ENCODE data around the gene DEXI. TPM values are rescaled to one million over a fixed set of nuclear protein-coding genes. Genes with fewer than 3 reads are reported as not detected.

The DEXI gene
- total RNA-seq, 1 donor from 2014 or later = 40.8 TPM

DNA sequence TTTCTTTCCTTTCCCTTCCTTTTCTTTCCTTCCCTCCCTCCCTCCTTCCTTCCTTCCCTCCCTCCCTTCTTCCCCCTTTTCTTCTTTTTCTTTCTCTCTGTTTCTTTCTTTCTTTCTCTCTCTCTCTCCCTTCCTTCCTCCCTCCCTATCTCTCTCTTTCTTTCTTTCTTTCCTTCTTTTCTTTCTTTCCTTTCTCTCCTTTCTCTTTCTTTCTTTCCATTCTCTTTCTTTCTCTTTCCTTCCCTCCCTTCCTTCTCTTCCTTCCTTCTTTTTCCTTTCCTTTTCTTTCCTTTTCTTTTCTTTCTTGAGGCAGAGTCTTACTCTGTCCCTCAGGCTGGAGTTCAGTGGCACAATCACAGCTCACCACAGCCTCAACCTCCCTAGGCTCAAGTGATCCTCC lies 31.0 kb downstream of the DEXI start:
- no peak overlapping the region for H3K4me3 Mint-ChIP-seq
- H3K4me1 Mint-ChIP-seq (ENCODE audit: low read depth) = peaks cover 9% of the 10 kb centered on the region
- H3K27ac Mint-ChIP-seq = no peak overlapping the region
- no peaks in the 10 kb centered on the region for H3K9me3 Mint-ChIP-seq
- no peak for DNase-seq (ENCODE audit: low spot score)
- H3K27me3 Mint-ChIP-seq (ENCODE audit: insufficient read depth) = peaks cover 4% of the 10 kb centered on the region
- H3K36me3 Mint-ChIP-seq (ENCODE audit: low read depth) = peaks cover 17% of the 10 kb centered on the region
- intact Hi-C loops (cut with micrococcal nuclease) = loop anchor here (10.0 kb wide), 1 partner anchor 596 kb away; no protein-coding TSS in a partner anchor

DNA sequence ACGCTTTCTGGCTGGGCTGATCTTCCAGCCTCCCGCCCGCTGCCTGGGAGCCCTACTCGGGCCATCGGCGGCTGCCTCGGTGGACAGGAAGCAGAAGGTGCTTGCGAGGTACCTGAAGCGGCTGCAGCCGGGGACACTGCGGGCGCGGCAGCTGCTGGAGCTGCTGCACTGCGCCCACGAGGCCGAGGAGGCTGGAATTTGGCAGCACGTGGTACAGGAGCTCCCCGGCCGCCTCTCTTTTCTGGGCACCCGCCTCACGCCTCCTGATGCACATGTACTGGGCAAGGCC lies 34.6 kb downstream of the DEXI start:
- no peak for DNase-seq (ENCODE audit: low spot score)
- H3K27me3 Mint-ChIP-seq (ENCODE audit: insufficient read depth) = peaks cover 4% of the 10 kb centered on the region
- H3K4me3 Mint-ChIP-seq = no peak overlapping the region
- H3K36me3 Mint-ChIP-seq (ENCODE audit: low read depth) = peaks cover 21% of the 10 kb centered on the region
- no peaks in the 10 kb centered on the region for H3K9me3 Mint-ChIP-seq
- no peaks in the 10 kb centered on the region for H3K4me1 Mint-ChIP-seq (ENCODE audit: low read depth)
- intact Hi-C loops (cut with micrococcal nuclease) = no loop called here
- H3K27ac Mint-ChIP-seq = no peak overlapping the region

DNA sequence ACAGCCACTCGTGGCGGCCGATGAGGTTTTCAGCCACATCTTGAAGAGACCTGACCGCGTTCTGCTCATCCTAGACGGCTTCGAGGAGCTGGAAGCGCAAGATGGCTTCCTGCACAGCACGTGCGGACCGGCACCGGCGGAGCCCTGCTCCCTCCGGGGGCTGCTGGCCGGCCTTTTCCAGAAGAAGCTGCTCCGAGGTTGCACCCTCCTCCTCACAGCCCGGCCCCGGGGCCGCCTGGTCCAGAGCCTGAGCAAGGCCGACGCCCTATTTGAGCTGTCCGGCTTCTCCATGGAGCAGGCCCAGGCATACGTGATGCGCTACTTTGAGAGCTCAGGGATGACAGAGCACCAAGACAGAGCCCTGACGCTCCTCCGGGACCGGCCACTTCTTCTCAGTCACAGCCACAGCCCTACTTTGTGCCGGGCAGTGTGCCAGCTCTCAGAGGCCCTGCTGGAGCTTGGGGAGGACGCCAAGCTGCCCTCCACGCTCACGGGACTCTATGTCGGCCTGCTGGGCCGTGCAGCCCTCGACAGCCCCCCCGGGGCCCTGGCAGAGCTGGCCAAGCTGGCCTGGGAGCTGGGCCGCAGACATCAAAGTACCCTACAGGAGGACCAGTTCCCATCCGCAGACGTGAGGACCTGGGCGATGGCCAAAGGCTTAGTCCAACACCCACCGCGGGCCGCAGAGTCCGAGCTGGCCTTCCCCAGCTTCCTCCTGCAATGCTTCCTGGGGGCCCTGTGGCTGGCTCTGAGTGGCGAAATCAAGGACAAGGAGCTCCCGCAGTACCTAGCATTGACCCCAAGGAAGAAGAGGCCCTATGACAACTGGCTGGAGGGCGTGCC lies 35.1 kb downstream of the DEXI start:
- DNase-seq (ENCODE audit: low spot score) = no peak
- intact Hi-C loops (cut with micrococcal nuclease) = no loop called here
- Mint-ChIP-seq H3K27ac (no peak overlapping the region), H3K4me3 (no peak overlapping the region), H3K27me3 (ENCODE audit: insufficient read depth) (peaks cover 4% of the 10 kb centered on the region), H3K4me1 (ENCODE audit: low read depth) (no peaks in the 10 kb centered on the region), H3K9me3 (no peaks in the 10 kb centered on the region), H3K36me3 (ENCODE audit: low read depth) (peaks cover 23% of the 10 kb centered on the region)

DNA sequence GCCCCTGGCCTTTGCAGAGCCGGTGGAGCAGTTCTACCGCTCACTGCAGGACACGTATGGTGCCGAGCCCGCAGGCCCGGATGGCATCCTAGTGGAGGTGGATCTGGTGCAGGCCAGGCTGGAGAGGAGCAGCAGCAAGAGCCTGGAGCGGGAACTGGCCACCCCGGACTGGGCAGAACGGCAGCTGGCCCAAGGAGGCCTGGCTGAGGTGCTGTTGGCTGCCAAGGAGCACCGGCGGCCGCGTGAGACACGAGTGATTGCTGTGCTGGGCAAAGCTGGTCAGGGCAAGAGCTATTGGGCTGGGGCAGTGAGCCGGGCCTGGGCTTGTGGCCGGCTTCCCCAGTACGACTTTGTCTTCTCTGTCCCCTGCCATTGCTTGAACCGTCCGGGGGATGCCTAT lies 35.8 kb downstream of the DEXI start:
- intact Hi-C loops (cut with micrococcal nuclease) = no loop called here
- H3K4me3 Mint-ChIP-seq = no peak overlapping the region
- DNase-seq (ENCODE audit: low spot score) = no peak
- H3K4me1 Mint-ChIP-seq (ENCODE audit: low read depth) = no peaks in the 10 kb centered on the region
- no peaks in the 10 kb centered on the region for H3K9me3 Mint-ChIP-seq
- no peak overlapping the region for H3K27ac Mint-ChIP-seq
- H3K27me3 Mint-ChIP-seq (ENCODE audit: insufficient read depth) = peaks cover 4% of the 10 kb centered on the region
- H3K36me3 Mint-ChIP-seq (ENCODE audit: low read depth) = peaks cover 23% of the 10 kb centered on the region

DNA sequence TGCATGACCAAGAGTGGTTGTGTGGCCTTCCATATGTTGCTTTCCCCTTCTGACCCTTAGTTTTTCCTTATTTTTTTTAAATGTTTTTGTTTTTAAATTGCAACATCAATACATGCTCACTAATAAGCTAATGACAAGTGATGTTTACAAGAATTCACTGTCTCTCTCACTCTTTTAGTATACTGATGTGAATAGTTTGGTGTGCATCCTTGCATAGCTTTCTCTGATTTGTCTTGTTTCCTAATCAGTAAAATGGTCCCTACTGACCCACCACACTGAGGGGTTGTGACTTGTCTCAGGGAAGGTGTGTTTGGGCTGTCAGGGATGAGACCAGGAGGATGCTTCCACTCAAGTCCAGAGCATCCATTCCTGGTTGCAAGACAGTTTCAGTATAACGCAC lies 39.3 kb downstream of the DEXI start:
- Mint-ChIP-seq H3K27ac (no peak overlapping the region), H3K27me3 (ENCODE audit: insufficient read depth) (no peaks in the 10 kb centered on the region), H3K4me1 (ENCODE audit: low read depth) (no peaks in the 10 kb centered on the region), H3K9me3 (no peaks in the 10 kb centered on the region), H3K4me3 (no peak overlapping the region), H3K36me3 (ENCODE audit: low read depth) (peaks cover 24% of the 10 kb centered on the region)
- intact Hi-C loops (cut with micrococcal nuclease) = no loop called here
- DNase-seq (ENCODE audit: low spot score) = no peak

DNA sequence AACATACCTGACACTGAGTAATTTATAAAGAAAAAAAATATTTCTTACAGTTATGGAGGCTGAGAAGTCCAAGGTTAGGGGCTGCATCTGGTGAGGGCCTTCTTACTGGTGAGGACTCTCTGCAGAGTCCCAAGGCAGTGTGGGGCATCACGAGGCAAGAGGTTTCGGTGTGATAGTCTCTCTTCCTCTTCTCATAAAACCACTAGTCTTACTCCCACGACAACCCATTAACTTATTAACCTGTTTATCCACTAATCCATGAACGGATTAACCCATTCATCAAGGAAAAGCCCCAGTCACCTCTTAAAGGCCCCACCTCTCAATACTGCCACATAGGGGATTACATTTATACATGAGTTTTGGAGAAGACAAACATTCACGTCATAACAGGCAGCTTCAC lies 45.1 kb downstream of the DEXI start:
- Mint-ChIP-seq H3K9me3 (no peaks in the 10 kb centered on the region), H3K36me3 (ENCODE audit: low read depth) (peaks cover 17% of the 10 kb centered on the region), H3K4me1 (ENCODE audit: low read depth) (no peaks in the 10 kb centered on the region), H3K27ac (no peak overlapping the region), H3K27me3 (ENCODE audit: insufficient read depth) (peaks cover 1% of the 10 kb centered on the region), H3K4me3 (no peak overlapping the region)
- DNase-seq (ENCODE audit: low spot score) = no peak
- intact Hi-C loops (cut with micrococcal nuclease) = no loop called here

DNA sequence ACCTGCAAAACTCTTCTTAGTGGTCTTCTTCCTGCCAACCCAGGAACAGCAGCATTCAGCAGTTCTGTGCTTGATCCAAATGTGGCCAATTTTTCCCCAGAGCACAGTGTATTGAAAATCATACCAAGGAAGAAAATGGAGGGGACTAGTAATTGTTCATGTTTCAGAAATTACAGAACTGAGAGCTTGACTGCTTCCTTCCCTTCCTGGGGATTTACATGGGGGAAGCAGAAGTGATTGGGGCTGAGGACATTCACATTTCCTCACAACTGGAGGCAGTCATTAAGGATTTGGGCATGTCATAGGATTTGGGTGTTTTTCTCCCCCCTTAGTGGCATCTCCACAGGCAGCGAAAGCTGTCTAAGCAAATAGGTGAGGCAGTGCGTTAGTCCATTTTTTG lies 45.5 kb downstream of the DEXI start:
- H3K4me3 Mint-ChIP-seq = no peak overlapping the region
- intact Hi-C loops (cut with micrococcal nuclease) = no loop called here
- H3K27ac Mint-ChIP-seq = no peak overlapping the region
- peaks cover 17% of the 10 kb centered on the region for H3K36me3 Mint-ChIP-seq (ENCODE audit: low read depth)
- H3K4me1 Mint-ChIP-seq (ENCODE audit: low read depth) = no peaks in the 10 kb centered on the region
- H3K9me3 Mint-ChIP-seq = no peaks in the 10 kb centered on the region
- DNase-seq (ENCODE audit: low spot score) = no peak
- peaks cover 1% of the 10 kb centered on the region for H3K27me3 Mint-ChIP-seq (ENCODE audit: insufficient read depth)

DNA sequence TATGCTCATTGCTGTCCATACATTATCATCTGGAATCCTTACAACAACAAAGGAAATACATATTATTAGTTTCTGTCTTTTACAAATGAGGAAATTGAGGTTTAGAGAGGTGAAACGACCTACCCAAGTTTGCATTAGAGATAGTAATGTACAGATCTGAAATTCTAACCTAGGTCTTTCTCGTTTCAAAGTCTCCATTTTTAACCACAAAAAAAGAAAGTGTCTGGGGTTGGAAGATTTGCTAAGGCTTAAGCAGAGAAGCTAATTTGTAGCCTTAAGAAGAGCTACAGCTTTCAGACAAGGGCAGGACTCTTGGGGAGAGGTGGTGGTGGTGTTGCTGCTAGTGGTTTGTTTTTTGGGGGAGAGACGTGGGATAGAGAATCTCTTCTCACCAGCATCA lies 46.1 kb downstream of the DEXI start:
- intact Hi-C loops (cut with micrococcal nuclease) = no loop called here

DNA sequence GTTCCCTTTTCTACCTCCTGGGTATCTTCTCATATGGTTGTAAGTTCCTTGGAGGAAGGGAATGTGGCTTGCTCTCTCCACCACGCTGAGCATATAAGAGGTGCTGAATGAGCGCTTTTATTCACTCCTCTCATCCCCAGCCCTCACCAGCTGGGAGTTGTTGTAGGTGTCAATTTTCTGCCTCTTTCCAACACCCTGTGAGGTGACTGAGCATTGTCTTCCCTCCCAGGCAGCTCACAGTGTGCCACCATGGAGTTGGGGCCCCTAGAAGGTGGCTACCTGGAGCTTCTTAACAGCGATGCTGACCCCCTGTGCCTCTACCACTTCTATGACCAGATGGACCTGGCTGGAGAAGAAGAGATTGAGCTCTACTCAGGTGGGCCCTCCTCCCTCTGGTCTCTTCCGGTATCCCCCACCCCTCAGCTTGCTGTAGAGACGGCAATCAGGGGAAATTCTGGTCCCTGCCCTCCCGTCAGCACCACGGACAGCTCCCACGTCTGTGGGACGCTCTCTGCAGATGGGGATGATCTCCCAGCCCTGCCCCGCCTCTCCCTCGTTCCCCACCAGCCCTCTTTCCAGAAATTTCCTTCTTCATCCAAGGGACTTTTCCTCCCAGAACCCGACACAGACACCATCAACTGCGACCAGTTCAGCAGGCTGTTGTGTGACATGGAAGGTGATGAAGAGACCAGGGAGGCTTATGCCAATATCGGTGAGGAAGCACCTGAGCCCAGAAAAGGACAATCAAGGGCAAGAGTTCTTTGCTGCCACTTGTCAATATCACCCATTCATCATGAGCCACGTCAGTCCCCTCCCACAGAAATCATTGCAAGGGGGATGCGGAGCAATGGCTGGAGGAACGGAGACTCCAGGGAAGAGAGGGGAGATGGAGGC lies 47.0 kb downstream of the DEXI start:
- no peak for DNase-seq (ENCODE audit: low spot score)
- no peak overlapping the region for H3K4me3 Mint-ChIP-seq
- intact Hi-C loops (cut with micrococcal nuclease) = no loop called here
- peaks cover 1% of the 10 kb centered on the region for H3K27me3 Mint-ChIP-seq (ENCODE audit: insufficient read depth)
- no peaks in the 10 kb centered on the region for H3K4me1 Mint-ChIP-seq (ENCODE audit: low read depth)
- peaks cover 18% of the 10 kb centered on the region for H3K36me3 Mint-ChIP-seq (ENCODE audit: low read depth)
- H3K27ac Mint-ChIP-seq = no peak overlapping the region
- H3K9me3 Mint-ChIP-seq = no peaks in the 10 kb centered on the region

More for the DNA sequence above, 46.1 kb downstream of the DEXI start:
- no peak for DNase-seq (ENCODE audit: low spot score)
- Mint-ChIP-seq H3K27ac (no peak overlapping the region), H3K27me3 (ENCODE audit: insufficient read depth) (peaks cover 1% of the 10 kb centered on the region), H3K4me3 (no peak overlapping the region), H3K4me1 (ENCODE audit: low read depth) (no peaks in the 10 kb centered on the region), H3K36me3 (ENCODE audit: low read depth) (peaks cover 17% of the 10 kb centered on the region), H3K9me3 (no peaks in the 10 kb centered on the region)

DNA sequence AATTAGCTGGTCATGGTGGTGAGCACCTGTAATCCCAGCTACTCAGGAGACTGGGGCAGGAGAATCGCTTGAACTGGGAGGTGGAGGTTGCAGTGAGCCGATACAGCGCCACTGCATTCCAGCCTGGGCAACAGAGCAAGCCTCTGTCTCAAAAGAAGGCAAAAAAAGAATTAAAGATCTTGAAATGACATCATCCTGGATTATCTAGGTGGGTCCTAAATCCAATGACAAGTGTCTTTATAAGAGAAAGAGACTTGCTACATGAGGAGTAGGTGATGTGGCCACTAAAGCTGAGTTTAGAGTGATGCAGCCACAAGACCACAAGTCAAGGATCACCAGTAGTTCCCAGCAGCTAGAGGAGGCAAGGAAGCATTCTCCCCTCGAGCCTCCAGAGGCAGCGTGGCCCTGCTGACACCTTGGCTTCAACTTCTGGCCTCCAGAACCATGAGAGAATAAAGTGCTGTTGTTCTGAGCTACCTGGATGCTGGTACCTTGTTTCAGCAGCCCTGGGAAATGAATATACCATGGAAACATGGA lies 49.4 kb downstream of the DEXI start:
- no peak overlapping the region for H3K4me3 Mint-ChIP-seq
- no peak overlapping the region for H3K27ac Mint-ChIP-seq
- peaks cover 12% of the 10 kb centered on the region for H3K36me3 Mint-ChIP-seq (ENCODE audit: low read depth)

DNA sequence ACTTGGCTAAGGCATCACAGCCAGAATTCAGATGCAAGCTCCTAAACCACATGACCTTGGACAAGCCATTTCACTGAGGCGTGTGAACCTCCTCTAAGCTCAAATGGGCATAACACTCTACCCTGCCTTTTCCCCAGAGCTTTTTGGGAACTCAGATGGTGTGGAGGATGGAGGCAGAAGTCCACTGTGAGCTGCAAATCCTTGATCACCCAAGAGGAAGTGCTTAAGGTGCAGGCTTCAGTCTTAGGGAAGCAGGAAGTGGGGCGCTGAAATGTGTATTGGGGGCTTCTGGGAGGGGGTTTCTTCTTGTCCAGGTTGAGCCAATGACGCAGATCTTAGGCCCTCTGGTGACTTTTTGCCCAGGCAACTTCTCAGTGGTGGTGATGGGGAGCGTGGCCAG lies 52.4 kb downstream of the DEXI start:
- Mint-ChIP-seq H3K27me3 (ENCODE audit: insufficient read depth) (peaks cover 11% of the 10 kb centered on the region), H3K9me3 (no peaks in the 10 kb centered on the region), H3K4me1 (ENCODE audit: low read depth) (peaks cover 18% of the 10 kb centered on the region), H3K27ac (no peak overlapping the region), H3K36me3 (ENCODE audit: low read depth) (peaks cover 7% of the 10 kb centered on the region), H3K4me3 (no peak overlapping the region)
- DNase-seq (ENCODE audit: low spot score) = no peak
- intact Hi-C loops (cut with micrococcal nuclease) = no loop called here

More for the DNA sequence above, 49.4 kb downstream of the DEXI start:
- H3K9me3 Mint-ChIP-seq = no peaks in the 10 kb centered on the region
- peaks cover 1% of the 10 kb centered on the region for H3K27me3 Mint-ChIP-seq (ENCODE audit: insufficient read depth)
- H3K4me1 Mint-ChIP-seq (ENCODE audit: low read depth) = no peaks in the 10 kb centered on the region
- no peak for DNase-seq (ENCODE audit: low spot score)
- intact Hi-C loops (cut with micrococcal nuclease) = no loop called here

DNA sequence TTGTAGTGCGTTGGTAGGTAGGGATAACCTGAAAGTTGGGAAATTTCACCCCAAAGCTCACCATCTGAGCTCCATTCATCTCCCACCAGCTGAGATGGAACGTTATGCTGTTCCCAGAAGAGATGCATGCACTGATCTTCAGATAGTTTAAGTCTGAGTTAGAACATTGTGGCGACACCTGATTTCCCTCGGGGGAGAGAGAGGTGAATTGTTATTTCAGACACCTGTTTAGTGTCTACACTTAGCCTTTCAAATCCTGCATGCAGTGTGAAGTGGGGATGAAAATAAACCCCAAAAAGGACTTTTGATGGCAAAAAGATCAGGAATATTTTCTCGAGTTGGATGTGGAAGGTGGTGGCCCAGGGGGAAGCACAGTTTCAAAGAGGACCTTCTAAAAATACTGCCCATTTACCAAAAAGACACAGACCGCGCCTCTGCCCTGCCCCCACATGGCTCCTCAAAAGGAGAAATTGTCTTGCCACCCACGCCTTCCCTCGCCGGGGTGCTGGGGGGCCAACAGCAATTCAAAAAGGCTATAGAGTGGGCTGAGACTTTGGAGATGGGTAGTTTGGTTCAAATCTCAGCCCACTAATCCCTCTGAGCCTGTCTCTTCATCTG lies 53.8 kb downstream of the DEXI start:
- Mint-ChIP-seq H3K27me3 (ENCODE audit: insufficient read depth) (peaks cover 16% of the 10 kb centered on the region), H3K4me3 (no peak overlapping the region), H3K9me3 (no peaks in the 10 kb centered on the region), H3K4me1 (ENCODE audit: low read depth) (peaks cover 18% of the 10 kb centered on the region), H3K27ac (no peak overlapping the region), H3K36me3 (ENCODE audit: low read depth) (peaks cover 12% of the 10 kb centered on the region)
- no peak for DNase-seq (ENCODE audit: low spot score)
- intact Hi-C loops (cut with micrococcal nuclease) = no loop called here

DNA sequence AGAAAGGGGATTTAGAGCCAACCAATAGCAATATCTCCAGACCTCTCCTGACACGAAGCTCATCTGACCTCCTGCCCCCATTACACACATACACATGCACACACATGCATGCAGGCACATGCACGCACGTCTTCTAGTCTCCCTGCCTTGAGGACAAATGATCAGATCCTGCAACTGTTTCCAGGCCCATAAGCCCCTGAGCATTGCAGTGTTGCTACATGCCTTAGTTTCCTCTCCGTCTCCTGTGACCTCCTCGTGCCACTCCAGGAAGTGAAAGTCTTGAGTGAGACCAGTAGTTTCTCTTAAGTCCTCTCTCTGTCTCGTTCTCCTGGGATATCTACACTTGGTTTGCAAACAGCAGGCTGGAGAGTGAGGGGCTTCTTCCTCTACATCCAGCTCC lies 57.0 kb downstream of the DEXI start:
- no peak for DNase-seq (ENCODE audit: low spot score)
- intact Hi-C loops (cut with micrococcal nuclease) = no loop called here
- H3K4me1 Mint-ChIP-seq (ENCODE audit: low read depth) = peaks cover 38% of the 10 kb centered on the region
- no peaks in the 10 kb centered on the region for H3K9me3 Mint-ChIP-seq
- H3K36me3 Mint-ChIP-seq (ENCODE audit: low read depth) = peaks cover 8% of the 10 kb centered on the region
- peaks cover 16% of the 10 kb centered on the region for H3K27me3 Mint-ChIP-seq (ENCODE audit: insufficient read depth)
- H3K4me3 Mint-ChIP-seq = no peak overlapping the region
- H3K27ac Mint-ChIP-seq = no peak overlapping the region
